GM23338 (cell line): Measurements from ENCODE around the gene ADAMTS17. TPM values are rescaled to one million over a fixed set of nuclear protein-coding genes. Genes with fewer than 3 reads are reported as not detected.

Experiments
- ATAC-seq: fragments of 200-7000 bp; cut with Tn5 transposase; 3 replicates; pipeline ENCODE4 v1.9.1; 2020
- DNase-seq: peaks from one replicate; pipeline ENCODE4 v3.0.0-alpha.2; 2015; ENCODE audit warnings: low spot score
- H2AFZ ChIP-seq: fragments of 200-600 bp; sonication (generic); 2 replicates; pipeline ENCODE4 v1.8.0; 2016; ENCODE audit warnings: antibody characterized with exemption, mild to moderate bottlenecking, moderate library complexity
- H3F3A ChIP-seq: fragments of 200-600 bp; sonication (generic); replicated peaks from 2 replicates; pipeline ENCODE4 v1.8.0; 2017; ENCODE audit warnings: antibody characterized with exemption, mixed run types, low read depth
- H3K27ac ChIP-seq: fragments of 200-600 bp; sonication (generic); 2 replicates; pipeline ENCODE4 v1.6.1; 2016; ENCODE audit warnings: low read depth
- H3K27me3 ChIP-seq: fragments of 200-600 bp; sonication (generic); 2 replicates; pipeline ENCODE4 v1.8.0; 2016; ENCODE audit warnings: mild to moderate bottlenecking, mixed run types, moderate library complexity; ENCODE audit not compliant: insufficient read depth
- H3K36me3 ChIP-seq: fragments of 200-600 bp; sonication (generic); 2 replicates; pipeline ENCODE4 v1.8.0; 2016; ENCODE audit warnings: mild to moderate bottlenecking; ENCODE audit not compliant: insufficient read depth
- H3K4me1 ChIP-seq: fragments of 200-600 bp; sonication (generic); 2 replicates; pipeline ENCODE4 v1.8.0; 2016; ENCODE audit warnings: mild to moderate bottlenecking, moderate library complexity; ENCODE audit not compliant: insufficient read depth
- H3K4me2 ChIP-seq: fragments of 200-600 bp; sonication (generic); 2 replicates; pipeline ENCODE4 v1.7.1; 2017; ENCODE audit warnings: mixed run types
- H3K4me3 ChIP-seq: fragments of 200-600 bp; sonication (generic); 2 replicates; pipeline ENCODE4 v1.6.1; 2016; ENCODE audit warnings: mixed run types
- H3K79me2 ChIP-seq: fragments of 200-600 bp; sonication (generic); replicated peaks from 2 replicates; pipeline ENCODE4 v1.8.0; 2017; ENCODE audit warnings: mild to moderate bottlenecking; ENCODE audit not compliant: insufficient read depth
- H3K9me2 ChIP-seq: fragments of 200-600 bp; sonication (generic); 2 replicates; pipeline ENCODE4 v1.8.0; 2017; ENCODE audit not compliant: insufficient read depth
- H4K20me1 ChIP-seq: fragments of 200-600 bp; sonication (generic); replicated peaks from 2 replicates; pipeline ENCODE4 v1.8.0; 2017; ENCODE audit warnings: mild to moderate bottlenecking; ENCODE audit not compliant: insufficient read depth
- H3K27ac Mint-ChIP-seq: 2 replicates; pipeline ENCODE4 v1.8.0; 2020; ENCODE audit warnings: inconsistent platforms, mild to moderate bottlenecking, moderate library complexity, mixed read lengths
- H3K27me3 Mint-ChIP-seq: 3 replicates; pipeline ENCODE4 v1.8.0; 2022; ENCODE audit warnings: low read depth, mild to moderate bottlenecking, moderate library complexity, mixed read lengths, inconsistent platforms; ENCODE audit not compliant: insufficient read depth, poor library complexity
- H3K36me3 Mint-ChIP-seq: 3 replicates; pipeline ENCODE4 v1.8.0; 2021; ENCODE audit warnings: low read depth, mild to moderate bottlenecking, inconsistent platforms, moderate library complexity, mixed read lengths
- H3K4me1 Mint-ChIP-seq: 3 replicates; pipeline ENCODE4 v1.8.0; 2020; ENCODE audit warnings: mild to moderate bottlenecking, inconsistent platforms, mixed read lengths
- H3K4me3 Mint-ChIP-seq: 3 replicates; pipeline ENCODE4 v1.8.0; 2021; ENCODE audit warnings: moderate library complexity, mild to moderate bottlenecking, inconsistent platforms, mixed read lengths
- H3K9me3 Mint-ChIP-seq: 3 replicates; pipeline ENCODE4 v1.8.0; 2020; ENCODE audit warnings: moderate library complexity, mild to moderate bottlenecking, inconsistent platforms, mixed read lengths
- NANOG ChIP-seq: IDR thresholded peaks from 2 replicates; pipeline ENCODE4 v1.6.1; 2016; ENCODE audit warnings: antibody characterized with exemption, borderline replicate concordance
- ZNF114 ChIP-seq: fragments of 250-450 bp; sonication (Bioruptor Pico); IDR thresholded peaks from 2 replicates; pipeline ENCODE4 v1.5.0; 2020; ENCODE audit warnings: mild to moderate bottlenecking, moderate library complexity
- polyA plus RNA-seq: library from polyadenylated mRNA; unstranded; fragments of >200 nt; fragmentation: Nextera tagmentation; extraction: Ambion mirVana; gene quantifications from 2 replicates; pipeline ENCODE4 v1.2.1, GENCODE V29; 2016
- total RNA-seq: library from RNA; depleted of rRNA; stranded (reverse); fragments of >200 nt; shearing (Covaris generic); gene quantifications from 2 replicates; pipeline ENCODE4 v1.2.3, GENCODE V29; 2014
- TF ChIP-seq, protein P1 (sequence below): IDR thresholded peaks from one replicate; pipeline ENCODE4 v1.6.1; 2018; ENCODE audit warnings: antibody characterized with exemption; ENCODE audit not compliant: unreplicated experiment
- TF ChIP-seq, protein P2 (sequence below), 2 experiments: fragments of 200-600 bp in 1 of 2; sonication (generic) in 1 of 2; conservative IDR thresholded peaks; 2 replicates each; pipeline versions ENCODE4 v1.5.1 to v1.6.1; 2016 to 2017; ENCODE audit warnings: antibody characterized with exemption in 2 of 2, low read depth in 2 of 2, mild to moderate bottlenecking in 2 of 2, moderate library complexity in 1 of 2

The ADAMTS17 gene
- total and polyA plus RNA-seq, 2 experiments from 2014 or later, result 0.60 to 3.8 TPM

DNA sequence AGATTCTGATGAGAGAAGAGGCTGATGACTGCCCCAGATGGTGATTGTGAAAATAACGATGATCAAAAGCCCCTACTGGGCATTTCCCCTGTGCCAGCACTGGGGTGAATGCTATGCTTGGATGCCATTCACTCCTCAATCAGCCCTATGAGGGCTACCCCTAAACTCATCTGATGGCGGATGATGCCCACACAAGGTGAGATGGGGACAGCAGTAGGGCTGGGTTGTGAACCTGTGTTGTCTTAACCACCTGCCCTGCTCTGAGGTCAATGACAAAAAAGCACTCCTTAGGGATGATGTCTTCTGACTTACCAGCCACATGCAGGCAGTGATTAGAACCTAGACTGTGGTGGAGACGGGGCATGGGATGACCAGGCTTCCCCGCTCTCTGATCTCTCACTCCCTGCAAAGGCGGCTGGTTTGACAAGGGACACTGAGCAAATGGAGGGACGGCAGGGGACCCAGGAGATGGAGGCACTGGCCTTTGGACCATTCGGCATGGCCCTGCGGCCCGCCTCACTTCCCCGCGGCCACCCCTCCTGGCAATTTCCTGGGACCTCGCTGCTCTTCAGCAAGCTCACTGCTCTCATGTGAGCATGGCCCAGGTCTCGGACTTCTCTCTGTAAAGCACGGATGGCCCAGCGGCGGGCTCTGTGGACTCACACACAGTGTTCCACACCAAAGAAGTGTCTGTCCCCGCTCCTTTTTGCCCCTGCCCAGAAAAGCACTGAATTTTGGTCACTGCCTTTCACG lies 357.1 kb downstream of the ADAMTS17 start:
- Mint-ChIP-seq H3K4me3 (no peak overlapping the region; the same call in 2 of the 3 replicates), H3K27ac (no peak overlapping the region), H3K4me1 (peaks cover 42% of the 10 kb centered on the region), H3K36me3 (peaks cover 13% of the 10 kb centered on the region; the same call in 2 of the 3 replicates), H3K9me3 (peaks cover 17% of the 10 kb centered on the region), H3K27me3 (peaks cover 14% of the 10 kb centered on the region)
- no peaks in the 10 kb centered on the region for H4K20me1 ChIP-seq
- H3K79me2 ChIP-seq, result no peaks in the 10 kb centered on the region
- peak overlapping the region; percentile 74; the same call in 1 of the 2 replicates for H2AFZ ChIP-seq
- TF ChIP-seq, protein P1, sequence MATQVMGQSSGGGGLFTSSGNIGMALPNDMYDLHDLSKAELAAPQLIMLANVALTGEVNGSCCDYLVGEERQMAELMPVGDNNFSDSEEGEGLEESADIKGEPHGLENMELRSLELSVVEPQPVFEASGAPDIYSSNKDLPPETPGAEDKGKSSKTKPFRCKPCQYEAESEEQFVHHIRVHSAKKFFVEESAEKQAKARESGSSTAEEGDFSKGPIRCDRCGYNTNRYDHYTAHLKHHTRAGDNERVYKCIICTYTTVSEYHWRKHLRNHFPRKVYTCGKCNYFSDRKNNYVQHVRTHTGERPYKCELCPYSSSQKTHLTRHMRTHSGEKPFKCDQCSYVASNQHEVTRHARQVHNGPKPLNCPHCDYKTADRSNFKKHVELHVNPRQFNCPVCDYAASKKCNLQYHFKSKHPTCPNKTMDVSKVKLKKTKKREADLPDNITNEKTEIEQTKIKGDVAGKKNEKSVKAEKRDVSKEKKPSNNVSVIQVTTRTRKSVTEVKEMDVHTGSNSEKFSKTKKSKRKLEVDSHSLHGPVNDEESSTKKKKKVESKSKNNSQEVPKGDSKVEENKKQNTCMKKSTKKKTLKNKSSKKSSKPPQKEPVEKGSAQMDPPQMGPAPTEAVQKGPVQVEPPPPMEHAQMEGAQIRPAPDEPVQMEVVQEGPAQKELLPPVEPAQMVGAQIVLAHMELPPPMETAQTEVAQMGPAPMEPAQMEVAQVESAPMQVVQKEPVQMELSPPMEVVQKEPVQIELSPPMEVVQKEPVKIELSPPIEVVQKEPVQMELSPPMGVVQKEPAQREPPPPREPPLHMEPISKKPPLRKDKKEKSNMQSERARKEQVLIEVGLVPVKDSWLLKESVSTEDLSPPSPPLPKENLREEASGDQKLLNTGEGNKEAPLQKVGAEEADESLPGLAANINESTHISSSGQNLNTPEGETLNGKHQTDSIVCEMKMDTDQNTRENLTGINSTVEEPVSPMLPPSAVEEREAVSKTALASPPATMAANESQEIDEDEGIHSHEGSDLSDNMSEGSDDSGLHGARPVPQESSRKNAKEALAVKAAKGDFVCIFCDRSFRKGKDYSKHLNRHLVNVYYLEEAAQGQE, result no peak
- peaks cover 22% of the 10 kb centered on the region for H3K4me1 ChIP-seq
- no peaks in the 10 kb centered on the region for H3K27me3 ChIP-seq
- 0 out of 2 replicates have a peak, but pooled peaks cover 3% of the 10 kb centered on the region for H3K9me2 ChIP-seq
- H3K27ac ChIP-seq, result peak overlapping the region; percentile 99
- H3F3A ChIP-seq, result peaks cover 15% of the 10 kb centered on the region
- H3K4me3 ChIP-seq, result no peak overlapping the region
- ATAC-seq, result no peak
- DNase-seq, result no peak
- no peaks in the 10 kb centered on the region for H3K36me3 ChIP-seq
- peak overlapping the region; percentile 74; the same call in 1 of the 2 replicates for H3K4me2 ChIP-seq

DNA sequence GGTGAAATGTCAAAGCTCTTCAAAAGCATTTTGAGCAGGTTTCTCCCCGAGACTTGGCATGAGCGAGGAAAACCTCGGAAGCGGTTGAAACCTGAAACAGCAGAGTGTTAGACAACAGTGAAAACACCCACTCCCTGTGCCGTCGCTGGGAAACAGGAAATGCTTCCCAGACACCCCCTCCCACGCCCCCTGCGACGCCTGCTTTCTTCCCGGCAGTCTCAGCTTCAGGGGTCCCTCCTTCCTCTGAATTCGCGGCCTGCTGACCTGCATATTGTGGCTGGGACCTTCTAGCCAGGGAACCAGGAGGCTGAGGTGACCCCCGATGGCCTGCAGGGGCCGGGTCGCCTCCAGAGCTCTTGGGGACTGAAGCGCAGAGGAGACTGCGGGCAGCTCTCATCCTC lies 357.9 kb downstream of the ADAMTS17 start:
- peaks cover 13% of the 10 kb centered on the region; the same call in 2 of the 3 replicates for H3K36me3 Mint-ChIP-seq
- no peaks in the 10 kb centered on the region for H3K36me3 ChIP-seq
- peak; percentile 52 for DNase-seq
- H3K79me2 ChIP-seq, result no peaks in the 10 kb centered on the region
- H3K4me1 Mint-ChIP-seq, result peaks cover 42% of the 10 kb centered on the region
- peak overlapping the region; percentile 74 for H2AFZ ChIP-seq
- peaks cover 23% of the 10 kb centered on the region for H3K4me1 ChIP-seq
- TF ChIP-seq, protein P2, sequence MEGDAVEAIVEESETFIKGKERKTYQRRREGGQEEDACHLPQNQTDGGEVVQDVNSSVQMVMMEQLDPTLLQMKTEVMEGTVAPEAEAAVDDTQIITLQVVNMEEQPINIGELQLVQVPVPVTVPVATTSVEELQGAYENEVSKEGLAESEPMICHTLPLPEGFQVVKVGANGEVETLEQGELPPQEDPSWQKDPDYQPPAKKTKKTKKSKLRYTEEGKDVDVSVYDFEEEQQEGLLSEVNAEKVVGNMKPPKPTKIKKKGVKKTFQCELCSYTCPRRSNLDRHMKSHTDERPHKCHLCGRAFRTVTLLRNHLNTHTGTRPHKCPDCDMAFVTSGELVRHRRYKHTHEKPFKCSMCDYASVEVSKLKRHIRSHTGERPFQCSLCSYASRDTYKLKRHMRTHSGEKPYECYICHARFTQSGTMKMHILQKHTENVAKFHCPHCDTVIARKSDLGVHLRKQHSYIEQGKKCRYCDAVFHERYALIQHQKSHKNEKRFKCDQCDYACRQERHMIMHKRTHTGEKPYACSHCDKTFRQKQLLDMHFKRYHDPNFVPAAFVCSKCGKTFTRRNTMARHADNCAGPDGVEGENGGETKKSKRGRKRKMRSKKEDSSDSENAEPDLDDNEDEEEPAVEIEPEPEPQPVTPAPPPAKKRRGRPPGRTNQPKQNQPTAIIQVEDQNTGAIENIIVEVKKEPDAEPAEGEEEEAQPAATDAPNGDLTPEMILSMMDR (conservative IDR thresholded peaks at IDR 0.05; ENCODE audit: low read depth in 2 of 2), result peak in 1 of 2 experiments; percentile 1; a peak in 1 of 4 replicates
- TF ChIP-seq NANOG, result no peak
- TF ChIP-seq ZNF114 (CRISPR knock-in tag), result no peak
- H3F3A ChIP-seq, result peaks cover 15% of the 10 kb centered on the region
- H3K27ac Mint-ChIP-seq, result peak overlapping the region; percentile 65; the same call in 1 of the 2 replicates
- no peaks in the 10 kb centered on the region for H3K27me3 ChIP-seq
- peak; percentile 46 for ATAC-seq
- H3K4me3 ChIP-seq, result peak overlapping the region; percentile 36; the same call in 1 of the 2 replicates
- H4K20me1 ChIP-seq, result no peaks in the 10 kb centered on the region
- peaks cover 14% of the 10 kb centered on the region for H3K9me3 Mint-ChIP-seq
- H3K4me2 ChIP-seq, result peak overlapping the region; percentile 74; the same call in 1 of the 2 replicates
- H3K27me3 Mint-ChIP-seq, result peaks cover 14% of the 10 kb centered on the region
- H3K27ac ChIP-seq, result peak overlapping the region; percentile 99
- H3K4me3 Mint-ChIP-seq, result peak overlapping the region; percentile 56
- no peaks in the 10 kb centered on the region for H3K9me2 ChIP-seq
